Common myeloid progenitor, CD34-positive (primary cell): ENCODE data around the gene SGPP1.

Experiments
- CTCF ChIA-PET: fragments of 350-600 bp; sonication (Branson Sonifier 250); formaldehyde crosslinking; loops from one replicate; lab custom pipeline; 2021; ENCODE audit warnings: antibody characterized with exemption; lab: Charles Lee
- POLR2A ChIA-PET: fragments of 350-600 bp; sonication (Branson Sonifier 250); formaldehyde crosslinking; loops from one replicate; lab custom pipeline; 2021; ENCODE audit warnings: antibody characterized with exemption; lab: Charles Lee
- DNase-seq, 3 donors: peaks; one replicate each; pipeline versions ENCODE4 v3.0.0 to v3.0.0-alpha.2; 2013
- H3K27ac ChIP-seq, 2 experiments: 1 replicate in 1 of 2; 2 replicates in 1 of 2; pipeline ENCODE4 v1.7.0; 2013; ENCODE audit warnings: inconsistent platforms in 2 of 2, low read length in 2 of 2, mild to moderate bottlenecking in 2 of 2, low read depth in 1 of 2, moderate library complexity in 1 of 2; ENCODE audit not compliant: severe bottlenecking in 2 of 2, insufficient read depth in 1 of 2, poor library complexity in 1 of 2
- H3K27me3 ChIP-seq, 5 experiments: replicated peaks in 2 of 5; 1 replicate in 3 of 5; 2 replicates in 2 of 5; pipeline versions ENCODE4 v1.6.1 to v1.7.0; 2013; ENCODE audit warnings: low read length in 4 of 5, mild to moderate bottlenecking in 2 of 5, moderate library complexity in 2 of 5, inconsistent platforms in 1 of 5; ENCODE audit not compliant: insufficient read depth in 5 of 5, control insufficient read depth in 4 of 5
- H3K36me3 ChIP-seq, 4 experiments: 1 replicate in 2 of 4; 2 replicates in 2 of 4; pipeline versions ENCODE4 v1.6.1 to v1.7.0; 2013; ENCODE audit warnings: low read length in 3 of 4, control low read depth in 1 of 4, mild to moderate bottlenecking in 1 of 4; ENCODE audit not compliant: control insufficient read depth in 4 of 4, insufficient read depth in 4 of 4
- H3K4me1 ChIP-seq, 4 experiments: 1 replicate in 3 of 4; 2 replicates in 1 of 4; pipeline versions ENCODE4 v1.6.1 to v1.7.1; 2013; ENCODE audit warnings: low read length in 3 of 4, mild to moderate bottlenecking in 3 of 4, control low read depth in 1 of 4, inconsistent platforms in 1 of 4, moderate library complexity in 1 of 4; ENCODE audit not compliant: control insufficient read depth in 4 of 4, insufficient read depth in 4 of 4; ENCODE audit errors: control extremely low read depth in 1 of 4
- H3K4me3 ChIP-seq, 7 experiments: 1 replicate in 4 of 7; 2 replicates in 3 of 7; pipeline versions ENCODE4 v1.5.1 to v1.7.0; 2013; ENCODE audit warnings: mild to moderate bottlenecking in 7 of 7, low read length in 6 of 7, moderate library complexity in 6 of 7, inconsistent platforms in 2 of 7, low read depth in 2 of 7, control low read depth in 1 of 7; ENCODE audit not compliant: insufficient read depth in 4 of 7, control insufficient read depth in 1 of 7; ENCODE audit errors: extremely low read depth in 1 of 7
- H3K9me3 ChIP-seq, 5 experiments: 1 replicate in 4 of 5; 2 replicates in 1 of 5; pipeline versions ENCODE4 v1.6.1 to v1.7.1; 2013; ENCODE audit warnings: low read length in 4 of 5, mild to moderate bottlenecking in 2 of 5, inconsistent platforms in 1 of 5, low read depth in 1 of 5, moderate library complexity in 1 of 5; ENCODE audit not compliant: control insufficient read depth in 4 of 5, insufficient read depth in 2 of 5; ENCODE audit errors: control extremely low read depth in 1 of 5
- WGBS: methylation state at CpG from one replicate; pipeline ENCODE4 v1.1.5; 2013; ENCODE audit not compliant: insufficient coverage; 5-methylcytosine and 5-hydroxymethylcytosine counted together

Gene SGPP1

DNA sequence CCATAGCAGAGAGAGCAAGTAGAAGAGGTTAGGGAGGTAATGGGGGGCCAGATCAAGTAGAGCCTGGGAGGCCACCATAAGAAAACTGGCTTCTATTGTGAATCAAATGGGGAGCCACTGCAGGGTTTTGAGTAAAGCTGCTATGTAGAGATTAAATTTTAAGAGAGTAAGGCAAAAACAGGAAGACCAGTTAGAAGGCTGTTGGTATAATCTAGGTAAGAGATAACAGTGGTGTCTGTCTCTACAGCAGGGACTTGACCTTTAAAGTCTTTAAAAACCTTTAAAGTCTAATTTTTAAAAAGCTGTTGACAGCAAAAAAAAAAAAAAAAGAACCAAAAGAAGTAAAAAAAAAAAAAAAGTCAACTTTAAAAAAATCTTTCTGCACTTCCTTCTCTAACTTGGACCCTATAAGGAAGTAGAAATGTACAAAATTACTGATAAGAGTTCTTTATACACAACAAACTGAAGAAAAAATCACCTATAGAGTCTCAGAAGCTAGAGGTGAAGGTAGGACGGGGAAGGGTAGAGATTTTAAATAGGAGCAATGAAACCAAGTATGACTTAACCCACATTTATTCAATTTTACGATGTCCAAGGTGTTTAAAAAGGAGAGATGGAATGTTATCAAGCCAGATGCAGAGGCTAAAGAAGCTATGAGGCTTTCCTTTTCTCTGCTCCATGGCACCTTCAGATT lies 26.1 kb downstream of the SGPP1 start:
- CTCF ChIA-PET, result no interaction called here
- Histone ChIP-seq H3K27ac (peak overlapping the region in 1 of 2 experiments; percentile 43), H3K9me3 (no peaks in the 10 kb centered on the region), H3K4me3 (peak overlapping the region in 1 of 7 experiments; percentile 2), H3K36me3 (no peaks in the 10 kb centered on the region), H3K27me3 (no peaks in the 10 kb centered on the region), H3K4me1 (peaks cover 8 to 19% (median 9%) of the 10 kb centered on the region in 4 experiments)
- 80% methylated on average over 1 of the region's 2 CpGs for WGBS
- POLR2A ChIA-PET, result no interaction called here
- peak; percentile 24 to 83 (median 64) for DNase-seq

DNA sequence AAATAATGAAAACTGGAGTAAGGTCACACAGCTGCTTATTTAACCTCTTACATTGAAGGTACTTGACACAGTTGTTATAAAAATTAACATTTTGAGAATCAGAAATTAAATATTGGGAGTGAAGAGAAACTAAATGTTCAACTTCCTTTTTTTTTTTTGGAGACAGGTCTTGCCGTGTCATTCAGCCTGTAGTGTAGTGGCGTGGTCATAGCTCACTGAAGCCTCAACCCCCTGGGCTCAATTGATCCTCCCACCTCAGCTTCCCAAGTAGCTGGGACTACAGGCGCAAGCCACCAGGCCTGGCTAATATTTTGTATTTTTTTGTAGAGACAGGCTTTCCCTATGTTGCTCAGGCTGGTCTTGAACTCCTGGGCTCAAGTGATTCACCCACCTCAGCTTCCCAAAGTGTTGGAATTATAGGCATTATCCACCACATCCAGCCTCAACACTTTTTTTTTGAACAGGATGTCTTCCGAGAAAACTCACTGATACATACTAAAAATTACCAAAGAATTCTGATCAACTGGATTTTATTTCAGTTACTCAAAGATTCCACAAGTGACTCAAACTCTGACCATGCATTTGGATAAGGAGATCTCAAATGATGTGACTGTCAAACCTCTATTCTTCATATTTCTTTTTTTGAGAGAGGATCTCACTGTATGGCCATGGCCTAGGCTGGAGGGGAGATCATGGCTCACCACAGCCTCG lies 35.4 kb downstream of the SGPP1 start:
- no peak overlapping the region for H3K4me3 ChIP-seq
- 100% methylated on average over 1 of the region's 5 CpGs for WGBS
- POLR2A ChIA-PET, result no interaction called here

GRCh38 chr14:63689132-63689531 lies 38.7 kb downstream of the SGPP1 start:
- ChIA-PET CTCF (interaction anchor here (1.6 kb wide), 1 partner anchor 9 kb away, joined by 4 read pairs; no protein-coding TSS in a partner anchor), POLR2A (interaction anchor here (0.6 kb wide), 1 partner anchor 79 kb away, joined by 8 read pairs; no protein-coding TSS in a partner anchor)
- no peaks in the 10 kb centered on the region for H3K9me3 ChIP-seq
- H3K4me1 ChIP-seq, result peaks cover 0 to 7% (median 2%) of the 10 kb centered on the region in 4 experiments
- no peaks in the 10 kb centered on the region for H3K27me3 ChIP-seq
- H3K36me3 ChIP-seq, result peaks cover 0 to 6% (median 1%) of the 10 kb centered on the region in 4 experiments
- no peak for DNase-seq
- H3K4me3 ChIP-seq, result no peak overlapping the region
- H3K27ac ChIP-seq, result no peak overlapping the region
- 100% methylated on average over 2 of the region's 3 CpGs for WGBS

More for the DNA sequence above, 35.4 kb downstream of the SGPP1 start:
- H3K4me1 ChIP-seq, result peaks cover 0 to 7% (median 2%) of the 10 kb centered on the region in 4 experiments
- H3K36me3 ChIP-seq, result peaks cover 0 to 3% (median 0%) of the 10 kb centered on the region in 4 experiments
- H3K9me3 ChIP-seq, result no peaks in the 10 kb centered on the region
- no peaks in the 10 kb centered on the region for H3K27me3 ChIP-seq
- H3K27ac ChIP-seq, result no peak overlapping the region
- CTCF ChIA-PET, result interaction anchor here (0.7 to 1.2 kb wide), 5 partner anchors 11 to 86 kb away, joined by 3 to 5 read pairs (median 3); no protein-coding TSS in a partner anchor
- DNase-seq, result peak; percentile 18 to 83 (median 74)

DNA sequence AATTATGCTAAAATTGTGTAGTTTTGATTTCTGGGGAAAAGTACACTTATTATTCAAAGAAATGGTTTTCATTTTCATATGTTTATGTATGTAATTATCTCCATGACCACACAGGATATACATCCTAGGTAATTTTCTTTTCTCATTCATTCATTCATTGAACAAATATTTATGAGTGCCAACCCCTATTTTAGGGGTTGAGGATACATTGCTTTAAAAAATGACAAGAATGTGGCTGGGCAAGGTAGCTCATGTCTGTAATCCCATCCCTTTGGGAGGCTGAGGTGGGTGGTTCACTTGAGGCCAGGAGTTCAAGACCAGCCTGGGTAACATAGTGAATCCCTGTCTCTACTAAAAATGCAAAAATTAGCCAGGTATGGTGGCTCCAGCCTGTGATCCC lies 40.9 kb downstream of the SGPP1 start:
- Histone ChIP-seq H3K27me3 (no peaks in the 10 kb centered on the region), H3K4me1 (no peaks in the 10 kb centered on the region), H3K36me3 (peaks cover 0 to 6% (median 1%) of the 10 kb centered on the region in 4 experiments), H3K9me3 (no peaks in the 10 kb centered on the region), H3K27ac (no peak overlapping the region), H3K4me3 (no peak overlapping the region)
- no peak for DNase-seq
- ChIA-PET CTCF (no interaction called here), POLR2A (interaction anchor here (0.6 kb wide), 1 partner anchor 53 kb away, joined by 3 read pairs; no protein-coding TSS in a partner anchor)

- no CpG with 5 or more reads among the region's 1 CpG for WGBS
- Histone ChIP-seq H3K27me3 (no peaks in the 10 kb centered on the region), H3K27ac (no peak overlapping the region), H3K4me1 (no peaks in the 10 kb centered on the region), H3K4me3 (no peak overlapping the region), H3K9me3 (no peaks in the 10 kb centered on the region), H3K36me3 (peaks cover 0 to 6% (median 1%) of the 10 kb centered on the region in 4 experiments)
- ChIA-PET POLR2A (no interaction called here), CTCF (no interaction called here)
- no peak for DNase-seq
These were observed 42.5 kb downstream of the SGPP1 start for GRCh38 chr14:63685401-63685800.

DNA sequence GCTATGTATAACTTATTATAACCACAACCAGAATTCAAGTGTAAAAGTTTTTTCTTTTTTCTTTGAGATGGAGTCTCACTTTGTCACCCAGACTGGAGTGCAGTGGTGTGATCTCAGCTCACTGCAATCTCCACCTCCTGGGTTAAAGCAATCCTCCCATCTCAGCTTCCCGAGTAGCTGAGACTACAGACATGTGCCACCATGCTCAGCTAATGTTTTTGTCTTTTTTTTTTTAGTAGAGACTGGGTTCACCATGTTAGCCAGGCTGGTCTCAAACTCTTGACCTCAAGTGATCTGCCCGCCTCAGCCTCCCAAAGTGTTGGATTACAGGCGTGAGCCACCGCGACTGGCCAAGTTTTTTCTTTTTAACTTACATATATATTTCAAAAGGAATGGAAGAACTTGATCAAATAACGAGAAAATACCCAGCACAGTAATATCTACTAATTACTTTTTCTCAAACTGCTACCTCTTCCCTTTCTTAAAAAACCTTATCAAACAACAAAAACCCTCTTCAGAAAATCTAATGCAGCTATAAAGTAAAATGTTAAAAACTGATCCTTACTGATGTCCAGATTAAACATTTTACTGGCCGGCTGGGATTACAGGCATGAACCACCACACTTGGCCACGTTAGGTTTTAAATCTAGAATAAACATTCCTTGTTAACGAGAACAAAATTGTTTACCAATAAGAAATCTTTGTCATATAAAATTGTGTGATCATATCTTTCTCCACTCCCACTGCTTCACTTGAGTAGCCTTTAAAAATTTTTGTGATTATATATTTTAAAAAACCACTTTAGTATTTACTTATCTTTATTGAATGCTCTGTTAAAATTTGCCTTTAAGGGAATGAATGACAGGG lies 44.9 kb downstream of the SGPP1 start:
- no peak for DNase-seq
- Histone ChIP-seq H3K4me3 (no peak overlapping the region), H3K27ac (no peak overlapping the region), H3K27me3 (no peaks in the 10 kb centered on the region), H3K9me3 (no peaks in the 10 kb centered on the region), H3K4me1 (peaks cover 0 to 1% (median under 1%) of the 10 kb centered on the region in 4 experiments), H3K36me3 (peaks cover 0 to 6% (median 3%) of the 10 kb centered on the region in 4 experiments)
- POLR2A ChIA-PET, result no interaction called here
- CTCF ChIA-PET, result no interaction called here
- no CpG with 5 or more reads among the region's 9 CpGs for WGBS
